H1 (cell line): Measurements from ENCODE around the gene OR5AU1. TPM values are rescaled to one million over a fixed set of nuclear protein-coding genes. Genes with fewer than 3 reads are reported as not detected.

Source experiments
- CTCF ChIA-PET: fragments of 300-600 bp; sonication (Branson Sonifier 250); formaldehyde crosslinking; loops from one replicate; lab custom pipeline; 2021; ENCODE audit not compliant: partially characterized antibody; lab: Charles Lee
- POLR2A ChIA-PET: fragments of 300-600 bp; sonication (Branson Sonifier 250); formaldehyde crosslinking; loops from one replicate; lab custom pipeline; 2021; ENCODE audit warnings: inconsistent platforms; ENCODE audit not compliant: partially characterized antibody; lab: Charles Lee
- DNase-seq, 2 experiments: peaks; one replicate each; pipeline versions ENCODE4 v3.0.0 to v3.0.0-alpha.2; 2010 to 2022; ENCODE audit warnings: low spot score in 2 of 2, low read depth in 1 of 2, mixed read lengths in 1 of 2
- FAIRE-seq: peaks from 2 replicates; lab custom pipeline; 2011; peaks lifted over from hg19 to GRCh38; lab: Jason Lieb, UNC
- H2AFZ ChIP-seq: 2 replicates; pipeline ENCODE4 v1.8.1; 2012; ENCODE audit warnings: low read length, inconsistent platforms
- H2AK5ac ChIP-seq: 2 replicates; pipeline ENCODE4 v1.6.1; 2013; ENCODE audit warnings: low read depth, low read length
- H2BK120ac ChIP-seq: replicated peaks from 2 replicates; pipeline ENCODE3; 2013; ENCODE audit warnings: low read depth, low read length, inconsistent platforms
- H2BK12ac ChIP-seq: 2 replicates; pipeline ENCODE4 v1.6.1; 2013; ENCODE audit warnings: low read depth, low read length
- H2BK15ac ChIP-seq: 2 replicates; pipeline ENCODE4 v1.6.1; 2013; ENCODE audit warnings: low read length
- H2BK20ac ChIP-seq: 2 replicates; pipeline ENCODE4 v1.6.1; 2013; ENCODE audit warnings: low read length
- H2BK5ac ChIP-seq: 2 replicates; pipeline ENCODE4 v1.6.1; 2013; ENCODE audit warnings: low read depth, low read length
- H3K14ac ChIP-seq: 2 replicates; pipeline ENCODE4 v1.6.1; 2013; ENCODE audit warnings: inconsistent platforms; ENCODE audit not compliant: insufficient read length
- H3K18ac ChIP-seq: 2 replicates; pipeline ENCODE4 v1.6.1; 2013; ENCODE audit warnings: low read length; ENCODE audit errors: extremely low read depth
- H3K23ac ChIP-seq: 2 replicates; pipeline ENCODE4 v1.6.1; 2013; ENCODE audit warnings: inconsistent platforms; ENCODE audit not compliant: insufficient read length
- H3K23me2 ChIP-seq: 2 replicates; pipeline ENCODE4 v1.6.1; 2013; ENCODE audit warnings: low read depth, low read length
- H3K27ac ChIP-seq: 2 replicates; pipeline ENCODE4 v1.6.1; 2011; ENCODE audit warnings: low read depth, low read length, inconsistent platforms
- H3K27me3 ChIP-seq, 4 experiments: replicated peaks in 1 of 4; 1 replicate in 1 of 4; 2 replicates in 3 of 4; pipeline versions ENCODE4 v1.6.1 to v1.8.1; 2011 to 2013; ENCODE audit warnings: low read length in 3 of 4, mild to moderate bottlenecking in 3 of 4, inconsistent platforms in 2 of 4, mixed read lengths in 2 of 4, moderate library complexity in 1 of 4; ENCODE audit not compliant: control insufficient read depth in 3 of 4, insufficient read depth in 3 of 4; ENCODE audit errors: extremely low read depth in 1 of 4
- H3K36me3 ChIP-seq, 4 experiments: 2 replicates each; pipeline versions ENCODE4 v1.6.1 to v1.8.1; 2011 to 2013; ENCODE audit warnings: mild to moderate bottlenecking in 4 of 4, low read length in 3 of 4, moderate library complexity in 2 of 4, control low read depth in 1 of 4, inconsistent platforms in 1 of 4; ENCODE audit not compliant: insufficient read depth in 4 of 4, control insufficient read depth in 2 of 4
- H3K4ac ChIP-seq: replicated peaks from 2 replicates; pipeline ENCODE3; 2013; ENCODE audit warnings: low read length, low read depth, mixed read lengths, inconsistent platforms; ENCODE audit not compliant: insufficient read length
- H3K4me1 ChIP-seq, 4 experiments: replicated peaks in 1 of 4; 1 replicate in 1 of 4; 2 replicates in 3 of 4; pipeline versions ENCODE4 v1.6.1 to v1.8.1; 2011 to 2013; ENCODE audit warnings: low read length in 3 of 4, inconsistent platforms in 2 of 4, mixed read lengths in 1 of 4; ENCODE audit not compliant: insufficient read depth in 4 of 4, control insufficient read depth in 3 of 4
- H3K4me2 ChIP-seq, 2 experiments: 2 replicates each; pipeline versions ENCODE4 v1.6.1 to v1.8.1; 2011 to 2013; ENCODE audit warnings: low read depth in 2 of 2, low read length in 2 of 2, control low read depth in 1 of 2, inconsistent platforms in 1 of 2, mild to moderate bottlenecking in 1 of 2; ENCODE audit not compliant: insufficient read depth in 1 of 2
- H3K4me3 ChIP-seq, 4 experiments: fragments of 200-600, 300-600 bp in 1 of 4; sonication (generic), shearing (Covaris generic), sonication (Bioruptor Twin) in 1 of 4; 2 replicates each; pipeline versions ENCODE4 v1.5.1 to v1.8.1; 2011 to 2016; ENCODE audit warnings: low read length in 4 of 4, low read depth in 3 of 4, control low read depth in 2 of 4, inconsistent platforms in 2 of 4, mild to moderate bottlenecking in 2 of 4, mixed read lengths in 1 of 4, moderate library complexity in 1 of 4; ENCODE audit not compliant: insufficient read depth in 2 of 4; ENCODE audit errors: extremely low read depth in 1 of 4
- H3K56ac ChIP-seq: replicated peaks from 2 replicates; pipeline ENCODE3; 2013; ENCODE audit warnings: low read depth, mild to moderate bottlenecking, mixed read lengths, low read length, inconsistent platforms; ENCODE audit not compliant: insufficient read length
- H3K79me1 ChIP-seq: 2 replicates; pipeline ENCODE4 v1.6.1; 2013; ENCODE audit warnings: low read depth, low read length, control low read depth
- H3K79me2 ChIP-seq, 2 experiments: 2 replicates each; pipeline versions ENCODE4 v1.6.1 to v1.8.1; 2012 to 2013; ENCODE audit warnings: low read length in 2 of 2, mild to moderate bottlenecking in 2 of 2, inconsistent platforms in 1 of 2; ENCODE audit not compliant: insufficient read depth in 2 of 2, control insufficient read depth in 1 of 2
- H3K9ac ChIP-seq, 4 experiments: replicated peaks in 1 of 4; 1 replicate in 1 of 4; 2 replicates in 3 of 4; pipeline versions ENCODE4 v1.6.1 to v1.8.1; 2011 to 2013; ENCODE audit warnings: low read depth in 3 of 4, low read length in 3 of 4, control low read depth in 2 of 4, mild to moderate bottlenecking in 2 of 4, moderate library complexity in 2 of 4, inconsistent platforms in 1 of 4; ENCODE audit errors: extremely low read depth in 1 of 4
- H3K9me3 ChIP-seq, 2 experiments: 2 replicates each; pipeline versions ENCODE4 v1.6.1 to v1.8.1; 2012 to 2013; ENCODE audit warnings: mild to moderate bottlenecking in 2 of 2, moderate library complexity in 2 of 2, control low read depth in 1 of 2, inconsistent platforms in 1 of 2, low read depth in 1 of 2, low read length in 1 of 2, mixed read lengths in 1 of 2; ENCODE audit not compliant: insufficient read depth in 2 of 2
- H4K20me1 ChIP-seq, 2 experiments: replicated peaks in 1 of 2; 2 replicates each; pipeline versions ENCODE3 to v1.8.1; 2011 to 2013; ENCODE audit warnings: inconsistent platforms in 2 of 2, low read length in 2 of 2, mild to moderate bottlenecking in 1 of 2; ENCODE audit not compliant: insufficient read depth in 2 of 2, control insufficient read depth in 1 of 2
- H4K5ac ChIP-seq: 2 replicates; pipeline ENCODE4 v1.6.1; 2013; ENCODE audit warnings: low read length, low read depth, mixed read lengths, inconsistent platforms; ENCODE audit not compliant: insufficient read length
- H4K8ac ChIP-seq: 2 replicates; pipeline ENCODE4 v1.8.0; 2013; ENCODE audit warnings: mild to moderate bottlenecking, moderate library complexity, low read length, inconsistent platforms; ENCODE audit not compliant: insufficient read depth; ENCODE audit errors: extremely low read depth
- H4K91ac ChIP-seq: replicated peaks from 2 replicates; pipeline ENCODE3; 2013; ENCODE audit warnings: low read length, mixed read lengths, inconsistent platforms; ENCODE audit not compliant: insufficient read length
- CHD1 ChIP-seq: IDR thresholded peaks from 2 replicates; pipeline ENCODE4 v1.6.1; 2012; ENCODE audit warnings: low read depth, low read length, improper control_type of control experiment
- FOSL1 ChIP-seq: IDR thresholded peaks from 2 replicates; pipeline ENCODE4 v1.6.1; 2011; ENCODE audit warnings: mild to moderate bottlenecking, low read depth, low read length, moderate library complexity; ENCODE audit not compliant: insufficient read depth
- KDM1A ChIP-seq: fragments of 200-600, 300-600 bp; sonication (generic); IDR thresholded peaks from 2 replicates; pipeline ENCODE4 v1.7.1; 2016; ENCODE audit warnings: mild to moderate bottlenecking, low read length, borderline replicate concordance
- KDM4A ChIP-seq: IDR thresholded peaks from one replicate; pipeline ENCODE4 v1.7.1; 2012; ENCODE audit warnings: low read depth, mild to moderate bottlenecking, moderate library complexity, low read length, inconsistent platforms; ENCODE audit not compliant: severe bottlenecking
- RXRA ChIP-seq: IDR thresholded peaks from 2 replicates; pipeline ENCODE4 v1.6.1; 2011; ENCODE audit warnings: low read depth, mild to moderate bottlenecking, low read length, moderate library complexity; ENCODE audit not compliant: insufficient read depth
- SIN3A ChIP-seq, 2 experiments: IDR thresholded peaks in 1 of 2; conservative IDR thresholded peaks in 1 of 2; 2 replicates each; pipeline ENCODE4 v1.6.1; 2011 to 2012; ENCODE audit warnings: low read length in 2 of 2, improper control_type of control experiment in 1 of 2, low read depth in 1 of 2, mild to moderate bottlenecking in 1 of 2
- SIX5 ChIP-seq: IDR thresholded peaks from 2 replicates; pipeline ENCODE4 v1.6.1; 2011; ENCODE audit warnings: mild to moderate bottlenecking, low read depth, low read length
- SUZ12 ChIP-seq: fragments of 200-600 bp; sonication (generic); IDR thresholded peaks from 2 replicates; pipeline ENCODE4 v1.6.1; 2012; ENCODE audit warnings: mild to moderate bottlenecking, inconsistent platforms, low read length, moderate library complexity, mixed read lengths
- TAF1 ChIP-seq: IDR thresholded peaks from 2 replicates; pipeline ENCODE4 v1.6.1; 2011; ENCODE audit warnings: mild to moderate bottlenecking, low read depth, low read length
- TAF7 ChIP-seq: optimal IDR thresholded peaks from 2 replicates; pipeline ENCODE3; 2011; ENCODE audit warnings: low read depth, mild to moderate bottlenecking, inconsistent platforms, low read length, moderate library complexity, borderline replicate concordance
- WGBS, 2 experiments: shearing (Covaris generic) in 1 of 2; methylation state at CpG; one replicate each; pipeline versions ENCODE4 v1.1.6 to v1.1.7; 2013 to 2015; ENCODE audit warnings: low lambda C conversion rate in 2 of 2, mixed read lengths in 2 of 2, inconsistent platforms in 1 of 2, low coverage in 1 of 2, missing lambda C conversion rate in 1 of 2; ENCODE audit not compliant: insufficient replicate concordance in 2 of 2, insufficient coverage in 1 of 2, insufficient read length in 1 of 2; ENCODE audit errors: extremely low coverage in 1 of 2, missing lambda C conversion rate in 1 of 2; 5-methylcytosine and 5-hydroxymethylcytosine counted together
- polyA plus RNA-seq, 7 experiments: library from polyadenylated mRNA; depleted of rRNA in 3 of 7; stranded (reverse) in 5 of 7; unstranded in 2 of 7; fragments of >200 nt in 5 of 7; fragments of 200-250 nt in 2 of 7; gene quantifications; 1 replicate in 5 of 7; 2 replicates in 1 of 7; 4 replicates in 1 of 7; pipeline versions ENCODE4 v1.2.1 to v1.2.3, GENCODE V29; 2011 to 2013; ENCODE audit warnings: missing spikeins in 2 of 7, mixed read lengths in 2 of 7
- total RNA-seq: library from RNA; stranded (reverse); fragmentation: NEBNext Ultra II Directional; extraction: Animal tissue kit (Norgen Biotek cat#: 25700); gene quantifications from 2 replicates; pipeline ENCODE4 v1.2.1, GENCODE V29; 2021
- TF ChIP-seq, protein P1 (sequence below), 3 experiments: IDR thresholded peaks; 1 replicate in 2 of 3; 2 replicates in 1 of 3; pipeline versions ENCODE4 v1.5.1 to v1.6.1; 2011; ENCODE audit warnings: low read length in 3 of 3, mild to moderate bottlenecking in 3 of 3, inconsistent platforms in 2 of 3, low read depth in 1 of 3, moderate library complexity in 1 of 3; ENCODE audit not compliant: insufficient read depth in 1 of 3; ENCODE audit errors: control extremely low read depth in 1 of 3

Gene OR5AU1
- total and polyA plus RNA-seq, 2 of the 8 experiments (the other 6 are each of a cell fraction or from before 2014, with no cell fraction given), result not detected

- Histone ChIP-seq H3K18ac (no peak overlapping the region), H3K4me2 (no peak overlapping the region)
- FAIRE-seq, result no peak
Measured at GRCh38 chr14:21160061-21160610, 4.3 kb upstream of the OR5AU1 start.

More at GRCh38 chr14:21160061-21160610, 4.3 kb upstream of the OR5AU1 start:
- H2BK20ac ChIP-seq, result no peak overlapping the region
- no peak overlapping the region for H2BK15ac ChIP-seq
- no peak overlapping the region for H3K4ac ChIP-seq
- TF ChIP-seq KDM4A (no peak), SUZ12 (no peak), TAF7 (no peak), KDM1A (no peak), TAF1 (no peak), SIN3A (conservative IDR thresholded peaks at IDR 0.05 in 1 of 2, IDR thresholded peaks at IDR 0.05 in 1 of 2; ENCODE audit: low read depth in 1 of 2, low read length in 2 of 2) (no peak), SIX5 (no peak), RXRA (no peak), CHD1 (no peak), FOSL1 (no peak)
- TF ChIP-seq, protein P1, sequence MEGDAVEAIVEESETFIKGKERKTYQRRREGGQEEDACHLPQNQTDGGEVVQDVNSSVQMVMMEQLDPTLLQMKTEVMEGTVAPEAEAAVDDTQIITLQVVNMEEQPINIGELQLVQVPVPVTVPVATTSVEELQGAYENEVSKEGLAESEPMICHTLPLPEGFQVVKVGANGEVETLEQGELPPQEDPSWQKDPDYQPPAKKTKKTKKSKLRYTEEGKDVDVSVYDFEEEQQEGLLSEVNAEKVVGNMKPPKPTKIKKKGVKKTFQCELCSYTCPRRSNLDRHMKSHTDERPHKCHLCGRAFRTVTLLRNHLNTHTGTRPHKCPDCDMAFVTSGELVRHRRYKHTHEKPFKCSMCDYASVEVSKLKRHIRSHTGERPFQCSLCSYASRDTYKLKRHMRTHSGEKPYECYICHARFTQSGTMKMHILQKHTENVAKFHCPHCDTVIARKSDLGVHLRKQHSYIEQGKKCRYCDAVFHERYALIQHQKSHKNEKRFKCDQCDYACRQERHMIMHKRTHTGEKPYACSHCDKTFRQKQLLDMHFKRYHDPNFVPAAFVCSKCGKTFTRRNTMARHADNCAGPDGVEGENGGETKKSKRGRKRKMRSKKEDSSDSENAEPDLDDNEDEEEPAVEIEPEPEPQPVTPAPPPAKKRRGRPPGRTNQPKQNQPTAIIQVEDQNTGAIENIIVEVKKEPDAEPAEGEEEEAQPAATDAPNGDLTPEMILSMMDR (IDR thresholded peaks at IDR 0.05; ENCODE audit: control extremely low read depth in 1 of 3, insufficient read depth in 1 of 3, low read depth in 1 of 3, low read length in 3 of 3), result no peak
- 84% methylated on average over 4 of the region's 4 CpGs; no CpG with 5 or more reads in 1 of the 2 experiments for WGBS, 2 experiments
- ChIA-PET POLR2A (interaction anchor here (1.1 kb wide), 1 partner anchor 44 kb away, joined by 4 read pairs; no protein-coding TSS in a partner anchor), CTCF (interaction anchor here (0.6 to 0.8 kb wide), 2 partner anchors 13 to 741 kb away, joined by 3 read pairs; no protein-coding TSS in a partner anchor)
- no peaks in the 10 kb centered on the region for H3K23me2 ChIP-seq
- no peak overlapping the region for H3K23ac ChIP-seq
- H3K9me3 ChIP-seq, result no peaks in the 10 kb centered on the region
- H4K91ac ChIP-seq, result no peak overlapping the region
- no peaks in the 10 kb centered on the region for H3K4me1 ChIP-seq
- H3K14ac ChIP-seq, result no peak overlapping the region
- no peak overlapping the region for H3K27ac ChIP-seq
- H4K8ac ChIP-seq, result no peak overlapping the region
- DNase-seq, result no peak
- no peak overlapping the region for H2AK5ac ChIP-seq
- no peak overlapping the region for H3K56ac ChIP-seq
- no peaks in the 10 kb centered on the region for H3K27me3 ChIP-seq
- H4K20me1 ChIP-seq, result no peaks in the 10 kb centered on the region
- H3K4me3 ChIP-seq, result no peak overlapping the region
- no peak overlapping the region for H2BK120ac ChIP-seq
- H2BK5ac ChIP-seq, result no peak overlapping the region
- H2AFZ ChIP-seq, result no peak overlapping the region
- no peak overlapping the region for H2BK12ac ChIP-seq
- H3K36me3 ChIP-seq, result no peaks in the 10 kb centered on the region
- no peaks in the 10 kb centered on the region for H3K79me1 ChIP-seq
- H3K79me2 ChIP-seq, result no peaks in the 10 kb centered on the region
- no peak overlapping the region for H3K9ac ChIP-seq
- no peak overlapping the region for H4K5ac ChIP-seq
